Fibroblast of villous mesenchyme (primary cell): Measurements from ENCODE around the gene MTMR6. TPM values are rescaled to one million over a fixed set of nuclear protein-coding genes. Genes with fewer than 3 reads are reported as not detected.
A peak's percentile ranks its signal among the peaks of the same experiment; 100 is the strongest.

ENCODE experiments used
- DNase-seq: peaks from one replicate; pipeline ENCODE4 v3.0.0-alpha.2; 2010; ENCODE audit warnings: low read depth
- H3K4me3 ChIP-seq: 2 replicates; pipeline ENCODE4 v1.5.1; 2011; ENCODE audit warnings: low read depth, mild to moderate bottlenecking, low read length
- total RNA-seq: library from RNA; depleted of rRNA; stranded (reverse); fragments of >200 nt; gene quantifications from 2 replicates; pipeline ENCODE4 v1.2.3, GENCODE V29; 2012
- TF ChIP-seq, protein P1 (sequence below): IDR thresholded peaks from 2 replicates; pipeline ENCODE4 v1.5.1; 2012; ENCODE audit warnings: low read depth, mild to moderate bottlenecking, low read length; ENCODE audit not compliant: insufficient read depth

The MTMR6 gene
- total RNA-seq, 1 donor = 41.9 TPM

GRCh38 chr13:25214491-25215252 is 72.6 kb downstream of the MTMR6 start:
- H3K4me3 ChIP-seq = no peak overlapping the region
- peak; percentile 49 for DNase-seq
- TF ChIP-seq, protein P1, sequence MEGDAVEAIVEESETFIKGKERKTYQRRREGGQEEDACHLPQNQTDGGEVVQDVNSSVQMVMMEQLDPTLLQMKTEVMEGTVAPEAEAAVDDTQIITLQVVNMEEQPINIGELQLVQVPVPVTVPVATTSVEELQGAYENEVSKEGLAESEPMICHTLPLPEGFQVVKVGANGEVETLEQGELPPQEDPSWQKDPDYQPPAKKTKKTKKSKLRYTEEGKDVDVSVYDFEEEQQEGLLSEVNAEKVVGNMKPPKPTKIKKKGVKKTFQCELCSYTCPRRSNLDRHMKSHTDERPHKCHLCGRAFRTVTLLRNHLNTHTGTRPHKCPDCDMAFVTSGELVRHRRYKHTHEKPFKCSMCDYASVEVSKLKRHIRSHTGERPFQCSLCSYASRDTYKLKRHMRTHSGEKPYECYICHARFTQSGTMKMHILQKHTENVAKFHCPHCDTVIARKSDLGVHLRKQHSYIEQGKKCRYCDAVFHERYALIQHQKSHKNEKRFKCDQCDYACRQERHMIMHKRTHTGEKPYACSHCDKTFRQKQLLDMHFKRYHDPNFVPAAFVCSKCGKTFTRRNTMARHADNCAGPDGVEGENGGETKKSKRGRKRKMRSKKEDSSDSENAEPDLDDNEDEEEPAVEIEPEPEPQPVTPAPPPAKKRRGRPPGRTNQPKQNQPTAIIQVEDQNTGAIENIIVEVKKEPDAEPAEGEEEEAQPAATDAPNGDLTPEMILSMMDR = no peak

DNA sequence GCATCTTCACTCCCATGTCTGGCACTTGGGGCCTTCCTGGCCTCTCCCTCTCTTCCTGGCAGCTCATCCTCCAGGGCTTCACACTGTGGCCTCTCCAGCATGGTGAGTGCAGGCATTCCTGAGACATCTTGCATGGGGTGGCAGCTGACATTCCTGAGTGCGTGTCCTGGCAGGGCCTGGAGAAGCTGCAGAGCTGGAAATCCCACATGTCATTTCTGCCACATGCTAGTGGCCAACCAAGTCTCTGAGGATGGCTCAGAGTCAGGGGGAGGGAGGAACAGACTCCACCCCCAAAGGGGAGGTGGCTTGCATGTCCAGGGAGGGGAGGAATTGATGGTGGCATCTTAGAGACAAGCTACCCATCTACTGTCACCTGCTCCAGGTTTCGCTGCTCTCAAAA is 73.6 kb downstream of the MTMR6 start:
- H3K4me3 ChIP-seq = no peak overlapping the region
- DNase-seq = no peak
- TF ChIP-seq, protein P1 = no peak

DNA sequence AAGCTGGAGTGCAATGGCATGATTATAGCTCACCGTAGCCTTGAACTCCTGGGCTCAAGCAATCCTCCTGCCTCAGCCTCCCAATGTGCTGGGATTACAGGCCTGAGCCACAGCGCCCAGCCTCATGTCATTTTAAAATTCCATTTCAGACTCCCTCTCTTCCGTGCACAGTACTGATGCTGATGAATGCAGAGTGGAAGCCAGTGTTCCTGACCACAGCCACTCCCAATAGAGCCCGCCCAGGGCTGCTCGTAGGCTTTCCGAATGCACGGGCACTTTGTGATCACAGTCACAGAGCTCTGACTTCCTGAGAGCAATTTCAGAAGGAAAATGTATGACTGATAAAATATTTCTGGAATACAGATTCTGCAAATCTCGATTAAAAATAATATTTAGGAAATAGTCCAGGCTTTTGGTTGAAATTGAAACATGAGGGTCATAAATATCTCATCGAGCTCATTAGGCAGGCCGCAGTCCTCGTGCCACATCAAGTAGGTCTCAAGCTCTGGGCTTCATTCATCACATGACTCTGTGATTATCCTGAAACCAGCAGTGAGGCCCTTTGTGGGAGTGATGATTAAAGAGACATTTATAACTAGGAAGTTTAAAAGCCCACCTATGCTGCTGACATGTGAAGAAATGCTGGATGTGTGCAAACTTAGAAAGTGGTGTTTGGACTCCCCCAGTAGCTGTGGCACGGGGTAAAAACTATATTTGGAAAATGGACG is 76.3 kb downstream of the MTMR6 start:
- H3K4me3 ChIP-seq = no peak overlapping the region
- TF ChIP-seq, protein P1 = no peak
- no peak for DNase-seq

GRCh38 chr13:25207291-25207810 is 79.9 kb downstream of the MTMR6 start:
- no peak overlapping the region for H3K4me3 ChIP-seq
- TF ChIP-seq, protein P1 = no peak
- DNase-seq = no peak

GRCh38 chr13:25204863-25205262 is 82.4 kb downstream of the MTMR6 start:
- H3K4me3 ChIP-seq = no peak overlapping the region
- no peak for DNase-seq
- TF ChIP-seq, protein P1 = no peak

DNA sequence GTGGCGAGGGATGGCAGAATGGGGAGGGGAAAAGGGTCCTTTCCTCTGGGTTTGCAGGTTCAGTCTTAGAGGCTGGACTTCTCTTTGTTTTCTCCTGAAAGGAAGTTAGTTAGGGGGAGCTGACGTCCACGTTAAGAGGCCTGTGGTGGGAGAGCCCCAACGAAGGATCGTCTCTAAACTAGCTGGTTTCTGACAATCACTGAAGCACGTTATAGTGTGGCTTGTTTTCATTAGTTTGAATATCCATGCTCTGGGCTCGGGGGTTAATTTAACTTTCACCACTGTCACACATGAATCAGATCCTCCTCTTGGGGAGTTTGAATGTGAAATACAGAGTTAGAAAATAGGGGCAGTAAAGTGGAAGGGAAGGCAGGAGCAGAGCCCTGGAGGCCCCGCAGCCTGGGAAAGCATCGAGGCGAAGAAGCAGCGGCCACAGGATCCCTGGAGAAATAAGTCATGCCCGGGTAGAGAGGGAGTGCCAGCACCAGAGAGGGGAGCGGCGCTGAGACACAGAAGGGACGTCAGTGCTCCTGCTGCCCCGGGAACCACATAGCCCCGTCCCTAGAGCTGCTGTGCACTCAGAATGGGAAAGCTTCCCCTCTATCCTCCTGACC is 84.1 kb downstream of the MTMR6 start:
- no peak for DNase-seq
- no peak overlapping the region for H3K4me3 ChIP-seq
- TF ChIP-seq, protein P1 = no peak
